ENCODE results near the gene CPNE9. TPM values are rescaled to one million over a fixed set of nuclear protein-coding genes. Genes with fewer than 3 reads are reported as not detected.
A peak's percentile ranks its signal among the peaks of the same experiment; 100 is the strongest.

CPNE9 gene
- total RNA-seq, 1 donor, result 0.81 TPM

GRCh38 chr3:9743548-9743947, 39.9 kb downstream of the CPNE9 start:
- no peak for DNase-seq (ENCODE audit: low read depth in 2 of 3, low spot score in 2 of 3)

GRCh38 chr3:9744162-9744561, 40.5 kb downstream of the CPNE9 start:
- DNase-seq (ENCODE audit: low read depth in 2 of 3, low spot score in 2 of 3), result no peak

- no peak for DNase-seq (ENCODE audit: low read depth in 2 of 3, low spot score in 2 of 3)
These were observed 41.9 kb downstream of the CPNE9 start for GRCh38 chr3:9745521-9745920.

- no peak for DNase-seq (ENCODE audit: low read depth in 2 of 3, low spot score in 2 of 3)
These were observed 42.7 kb downstream of the CPNE9 start for GRCh38 chr3:9746330-9746729.

GRCh38 chr3:9747267-9747666, 43.6 kb downstream of the CPNE9 start:
- DNase-seq (ENCODE audit: low read depth in 2 of 3, low spot score in 2 of 3), result no peak

GRCh38 chr3:9748031-9748430, 44.4 kb downstream of the CPNE9 start:
- no peak for DNase-seq (ENCODE audit: low read depth in 2 of 3, low spot score in 2 of 3)

- DNase-seq (ENCODE audit: low read depth in 2 of 3, low spot score in 2 of 3), result no peak
These were observed 45.6 kb downstream of the CPNE9 start for GRCh38 chr3:9749296-9749644.

- DNase-seq (ENCODE audit: low read depth in 2 of 3, low spot score in 2 of 3), result peak; percentile 84 to 99 (median 98)
These were observed 46.3 kb downstream of the CPNE9 start, which contains the start of gene OGG1 for GRCh38 chr3:9749645-9750555. OGG1 (plus strand) TSS chr3:9749952; CDS start chr3:9750287, 335 bp downstream.

- DNase-seq (ENCODE audit: low read depth in 2 of 3, low spot score in 2 of 3), result no peak
These were observed 47.2 kb downstream of the CPNE9 start for GRCh38 chr3:9750556-9751411.

- no peak for DNase-seq (ENCODE audit: low read depth in 2 of 3, low spot score in 2 of 3)
These were observed 51.0 kb downstream of the CPNE9 start for GRCh38 chr3:9754678-9755077.

- DNase-seq (ENCODE audit: low read depth in 2 of 3, low spot score in 2 of 3), result no peak
These were observed 53.8 kb downstream of the CPNE9 start for GRCh38 chr3:9757427-9757826.

- DNase-seq (ENCODE audit: low read depth in 2 of 3, low spot score in 2 of 3), result no peak
These were observed 57.3 kb downstream of the CPNE9 start for GRCh38 chr3:9760779-9761505.

- DNase-seq (ENCODE audit: low read depth in 2 of 3, low spot score in 2 of 3), result no peak
These were observed 58.3 kb downstream of the CPNE9 start for GRCh38 chr3:9761919-9762318.

- no peak for DNase-seq (ENCODE audit: low read depth in 2 of 3, low spot score in 2 of 3)
These were observed 59.2 kb downstream of the CPNE9 start for GRCh38 chr3:9762871-9763270.

GRCh38 chr3:9765865-9766264, 62.2 kb downstream of the CPNE9 start:
- DNase-seq (ENCODE audit: low read depth in 2 of 3, low spot score in 2 of 3), result no peak

- DNase-seq (ENCODE audit: low read depth in 2 of 3, low spot score in 2 of 3), result no peak
These were observed 63.8 kb downstream of the CPNE9 start for GRCh38 chr3:9767418-9767817.

GRCh38 chr3:9768141-9768775, 64.6 kb downstream of the CPNE9 start:
- DNase-seq (ENCODE audit: low read depth in 2 of 3, low spot score in 2 of 3), result no peak

- no peak for DNase-seq (ENCODE audit: low read depth in 2 of 3, low spot score in 2 of 3)
These were observed 65.4 kb downstream of the CPNE9 start for GRCh38 chr3:9769012-9769411.

- DNase-seq (ENCODE audit: low read depth in 2 of 3, low spot score in 2 of 3), result peak in 2 of 3 donors; percentile 44 to 56
These were observed 66.0 kb downstream of the CPNE9 start, which contains the start of gene CAMK1 for GRCh38 chr3:9769426-9770275. CAMK1 (minus strand) TSS chr3:9769947; CDS start chr3:9767749, 2,198 bp downstream.
